TTC549 (cell line): ENCODE data around the gene EIPR1.
A peak's percentile ranks its signal among the peaks of the same experiment; 100 is the strongest.

Experiments used
- FAIRE-seq: peaks from 2 replicates; lab custom pipeline; 2012; peaks lifted over from hg19 to GRCh38; lab: Jason Lieb, UNC

Gene EIPR1

DNA sequence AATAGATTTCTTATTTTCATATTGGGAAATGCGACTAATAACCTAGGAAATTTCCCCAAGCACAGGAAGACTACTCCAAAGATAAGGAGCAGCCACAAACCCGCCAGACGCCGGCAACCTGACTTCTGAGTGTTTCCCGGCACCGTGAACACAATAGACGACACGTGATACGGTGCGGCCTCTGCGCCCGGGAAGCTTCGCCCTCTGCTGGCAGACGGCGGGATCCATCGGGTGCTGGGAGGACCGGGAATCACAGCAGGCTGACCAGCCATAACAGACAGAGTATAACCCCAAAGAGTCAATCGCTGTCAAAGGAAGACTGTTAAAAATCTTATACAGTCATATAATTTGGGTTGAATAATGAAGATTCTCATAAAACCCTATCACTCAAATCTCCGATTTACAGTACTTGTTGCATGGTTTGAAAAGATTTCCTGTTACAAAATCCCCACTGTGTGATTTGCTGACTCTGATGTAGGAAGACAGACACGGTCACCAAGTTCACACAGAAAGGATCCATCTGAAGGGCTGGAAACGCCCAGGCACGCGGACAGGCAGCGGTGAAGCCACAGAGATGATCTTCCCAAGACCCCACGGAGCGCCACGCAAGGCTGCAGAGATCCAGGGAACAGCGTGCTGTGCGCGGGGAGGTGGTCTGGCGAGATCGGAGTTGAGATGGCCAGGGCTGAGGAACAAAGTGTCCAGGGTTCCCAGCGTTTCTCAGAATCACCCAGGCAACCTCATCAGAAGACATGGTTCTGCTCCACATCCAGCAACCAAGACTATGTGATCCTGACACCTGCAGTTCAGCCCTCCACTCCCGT, 73.8 kb downstream of the EIPR1 start:
- peak; percentile 64 for FAIRE-seq

DNA sequence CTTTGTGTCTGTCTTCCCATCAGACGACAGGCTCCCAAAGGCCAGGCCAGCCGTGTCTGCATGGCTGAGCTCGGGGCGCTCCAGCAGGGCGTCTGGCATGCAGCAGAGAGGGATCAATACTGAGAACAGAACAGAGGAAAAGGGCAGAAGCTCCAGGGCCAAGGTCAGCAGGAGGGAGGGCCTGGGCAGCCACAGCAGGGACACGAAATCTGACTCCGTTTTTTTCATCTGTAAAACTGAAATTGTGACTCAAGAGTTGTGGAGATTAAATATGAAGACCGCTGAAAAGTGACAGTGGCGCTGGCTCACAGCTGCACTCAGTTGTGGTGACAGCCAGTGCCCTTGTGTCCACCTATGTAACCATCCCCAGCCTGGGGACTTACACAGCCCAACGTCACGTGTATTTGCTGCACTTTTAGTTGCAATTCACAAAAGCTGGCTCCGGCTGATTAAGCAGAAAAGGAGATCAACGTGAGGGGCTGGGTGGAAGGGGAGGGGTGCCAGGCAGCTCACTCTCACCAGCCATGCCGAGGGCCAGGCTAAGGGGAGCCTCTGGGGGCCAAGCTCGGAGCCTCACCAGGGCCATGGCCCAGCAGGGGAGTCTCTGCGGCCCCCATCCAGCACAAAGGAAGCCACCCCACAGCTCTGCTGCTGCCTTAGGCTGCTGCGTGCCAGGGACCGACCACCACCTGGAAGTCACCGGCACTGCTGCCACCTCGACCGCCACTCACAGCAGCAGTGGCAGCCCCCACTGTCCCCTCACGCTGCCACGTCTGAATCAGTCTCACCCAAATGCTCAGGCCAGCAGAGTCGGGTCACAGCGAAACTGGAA, 74.7 kb downstream of the EIPR1 start:
- no peak for FAIRE-seq

DNA sequence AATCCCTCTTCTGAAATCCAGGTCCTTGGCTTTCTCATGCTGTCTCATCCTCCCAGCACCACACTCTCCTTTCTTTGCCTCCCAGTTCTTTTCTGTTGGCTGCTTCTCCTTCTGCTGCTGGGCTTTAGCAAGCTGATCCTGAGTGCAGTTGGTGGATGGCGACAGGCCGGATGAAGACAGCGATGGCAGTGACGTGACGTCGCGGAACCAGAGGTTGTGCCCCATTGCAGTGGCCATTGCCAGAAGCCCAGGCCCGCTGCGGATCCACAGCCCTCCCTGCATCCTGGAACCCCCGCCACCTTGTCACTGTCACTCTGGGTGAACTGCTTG, 75.2 kb downstream of the EIPR1 start:
- no peak for FAIRE-seq

DNA sequence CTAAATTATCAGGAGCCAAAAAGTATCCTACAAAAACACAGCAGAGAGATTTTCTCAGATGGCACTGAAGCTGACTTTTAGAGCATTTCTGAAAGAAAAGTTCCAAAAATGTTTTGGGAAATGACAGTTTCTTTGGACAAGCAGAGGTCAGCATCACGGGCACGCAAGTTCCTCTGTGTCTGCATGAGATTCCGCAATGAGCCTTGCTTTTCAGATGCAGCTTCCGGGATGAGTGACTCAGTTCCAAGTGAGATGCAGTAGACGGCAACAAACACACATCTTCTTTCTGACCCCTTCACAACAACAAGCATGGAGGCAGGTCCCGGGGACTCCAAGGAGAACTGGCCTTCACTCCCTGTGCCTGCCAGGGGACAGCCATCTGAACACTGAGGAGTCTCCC, 76.6 kb downstream of the EIPR1 start:
- FAIRE-seq = no peak

DNA sequence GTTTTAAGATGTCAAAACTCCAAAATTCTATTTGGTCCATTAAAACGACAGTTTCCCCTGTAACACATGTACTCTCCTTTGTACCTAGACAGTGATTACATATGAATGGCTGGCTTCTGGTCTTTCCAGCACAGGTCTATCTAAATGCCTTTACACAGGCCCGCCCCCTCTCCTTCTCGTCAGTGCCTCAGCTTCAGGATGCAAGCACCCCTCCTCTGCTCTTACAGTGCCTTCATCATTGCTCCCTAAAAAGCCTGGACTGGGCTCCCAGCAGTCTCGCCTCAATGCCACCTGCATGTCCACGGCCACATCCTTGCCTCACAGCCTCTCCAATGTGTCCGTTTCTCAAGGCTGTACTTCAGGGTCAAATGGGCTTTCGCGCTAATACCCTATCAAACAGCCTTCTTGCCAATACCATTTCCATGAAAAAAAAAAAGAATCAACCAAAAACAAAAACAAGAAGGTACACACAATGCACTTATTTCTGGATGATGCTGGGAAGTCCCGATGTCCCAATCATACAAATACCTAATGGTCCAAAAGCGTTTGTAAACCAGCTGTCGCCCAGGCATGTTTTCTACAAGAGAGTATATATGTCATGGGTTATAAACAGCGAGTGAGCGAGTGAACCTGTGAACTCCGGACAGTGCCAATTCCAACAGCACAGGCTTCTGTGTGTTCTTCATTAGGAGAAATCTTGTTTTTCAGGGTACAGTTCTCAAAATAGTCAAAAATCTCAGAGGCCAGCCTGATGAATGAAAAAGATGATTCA, 77.2 kb downstream of the EIPR1 start:
- FAIRE-seq = no peak

DNA sequence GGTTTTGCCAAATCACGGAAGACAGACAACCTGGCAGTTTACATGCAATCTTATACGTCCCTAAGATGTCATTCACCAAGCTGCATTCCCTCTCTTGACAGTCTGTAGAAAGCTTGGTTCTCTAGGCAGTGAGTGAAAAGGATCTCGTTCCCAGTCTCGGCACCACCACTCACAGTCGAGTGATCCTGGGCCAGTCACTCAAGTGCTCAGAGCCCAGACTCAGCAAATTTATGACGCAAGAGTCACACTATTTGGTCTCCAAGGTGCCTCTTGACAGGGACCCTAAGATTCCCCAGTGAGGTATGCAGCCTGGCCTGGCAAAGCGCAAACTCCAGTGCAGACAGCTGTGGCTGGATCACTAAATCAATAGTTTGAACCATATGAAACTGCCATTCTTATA, 77.9 kb downstream of the EIPR1 start:
- FAIRE-seq = no peak

DNA sequence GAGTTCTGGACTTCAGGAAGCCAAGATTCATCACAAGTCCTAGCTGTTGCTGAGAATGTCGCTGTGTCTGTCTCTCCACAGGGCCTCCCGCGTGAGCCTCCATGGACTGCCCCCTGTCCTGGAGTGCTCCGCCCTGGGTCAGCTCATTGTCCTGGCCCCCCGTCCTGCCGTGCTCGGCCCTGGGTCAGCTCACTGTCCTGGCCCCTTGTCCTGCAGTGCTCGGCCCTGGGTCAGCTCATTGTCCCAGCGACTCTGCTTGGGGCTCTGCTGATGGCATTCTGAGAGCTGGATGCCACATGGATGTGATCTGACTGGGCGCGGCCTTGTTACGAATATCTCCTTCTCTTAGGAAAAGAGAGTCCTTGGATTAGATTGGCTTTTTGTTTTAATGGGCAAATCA, 78.5 kb downstream of the EIPR1 start:
- FAIRE-seq = no peak

DNA sequence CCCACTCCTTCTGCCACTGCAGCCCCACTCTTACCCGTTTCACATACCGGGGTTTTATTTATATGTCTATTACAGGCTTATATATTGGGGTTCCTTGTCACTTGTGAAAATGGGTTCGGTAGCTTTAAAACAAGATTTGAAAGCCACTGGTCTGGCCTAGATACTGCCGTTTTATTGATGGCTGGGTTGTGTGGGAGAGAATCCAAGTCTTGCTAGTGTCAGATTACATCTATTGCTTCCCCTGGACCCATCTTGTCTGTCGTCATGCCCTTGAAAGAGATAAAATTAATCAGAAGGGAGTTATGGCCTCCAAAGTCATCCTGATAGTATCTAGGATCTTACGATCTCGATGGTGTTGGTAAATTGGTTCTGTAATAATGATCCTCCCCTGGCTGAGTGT, 79.4 kb downstream of the EIPR1 start:
- no peak for FAIRE-seq

DNA sequence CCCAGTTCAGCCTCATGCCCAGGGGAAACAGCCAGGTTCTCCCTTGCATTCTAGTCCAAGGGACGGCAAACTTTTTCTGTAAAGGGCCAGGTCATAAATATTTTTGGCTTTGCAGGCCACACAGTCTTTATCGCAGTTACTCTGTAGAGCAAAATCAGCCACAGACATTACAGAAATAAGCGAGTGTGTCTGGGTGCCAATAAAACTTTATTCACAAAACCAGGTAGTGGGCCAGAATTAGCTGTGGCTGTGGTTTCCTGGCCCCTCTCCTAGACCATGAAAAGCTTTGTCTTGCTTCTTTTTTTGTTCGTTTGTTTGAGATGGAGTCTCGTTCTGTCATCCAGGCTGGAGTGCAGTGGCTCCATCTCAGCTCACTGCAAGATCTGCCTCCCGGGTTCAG, 80.1 kb downstream of the EIPR1 start:
- FAIRE-seq = no peak

DNA sequence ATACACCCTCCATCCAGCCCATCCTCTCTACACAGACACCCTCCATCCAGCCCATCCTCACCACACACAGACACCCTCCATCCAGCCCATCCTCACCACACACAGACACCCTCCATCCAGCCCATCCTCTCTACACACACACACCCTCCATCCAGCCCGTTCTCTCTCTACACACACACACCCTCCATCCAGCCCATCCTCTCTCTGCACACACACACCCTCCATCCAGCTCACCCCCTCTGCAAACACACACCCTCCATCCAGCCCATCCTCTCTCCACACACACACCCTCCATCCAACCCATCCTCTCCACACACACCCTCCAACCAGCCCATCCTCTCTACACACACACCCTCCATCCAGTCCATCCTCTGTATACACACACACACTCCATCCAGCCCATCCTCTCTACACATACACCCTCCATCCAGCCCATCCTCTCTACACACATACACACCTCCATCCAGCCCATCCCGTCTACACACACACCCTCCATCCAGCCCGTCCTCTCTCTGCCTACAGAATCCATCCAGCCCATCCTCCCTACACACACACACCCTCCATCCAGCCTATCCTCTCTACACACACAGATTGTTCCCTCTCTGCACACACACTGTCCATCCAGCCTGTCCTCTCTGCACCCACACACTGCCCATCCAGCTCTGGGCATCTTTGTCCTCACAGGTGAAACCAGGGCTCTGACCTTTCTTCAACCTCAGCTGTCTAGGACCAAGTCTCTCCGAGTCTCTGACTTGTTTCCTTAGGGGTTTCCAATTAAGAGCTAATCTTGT, 81.2 kb downstream of the EIPR1 start:
- FAIRE-seq = no peak

DNA sequence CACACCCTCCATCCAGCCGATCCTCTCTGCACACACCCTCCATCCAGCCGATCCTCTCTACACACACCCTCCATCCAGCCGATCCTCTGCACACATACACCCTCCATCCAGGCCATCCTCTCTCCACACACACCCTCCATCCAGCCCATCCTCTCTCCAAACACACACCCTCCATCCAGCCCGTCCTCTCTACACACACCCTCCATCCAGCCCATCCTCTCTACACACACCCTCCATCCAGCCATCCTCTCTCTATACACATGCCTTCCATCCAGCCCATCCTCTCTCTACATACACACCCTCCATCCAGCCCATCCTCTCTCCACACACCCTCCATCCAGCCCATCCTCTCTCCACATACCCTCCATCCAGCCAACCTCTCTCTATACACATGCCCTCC, 83.1 kb downstream of the EIPR1 start:
- FAIRE-seq = no peak

DNA sequence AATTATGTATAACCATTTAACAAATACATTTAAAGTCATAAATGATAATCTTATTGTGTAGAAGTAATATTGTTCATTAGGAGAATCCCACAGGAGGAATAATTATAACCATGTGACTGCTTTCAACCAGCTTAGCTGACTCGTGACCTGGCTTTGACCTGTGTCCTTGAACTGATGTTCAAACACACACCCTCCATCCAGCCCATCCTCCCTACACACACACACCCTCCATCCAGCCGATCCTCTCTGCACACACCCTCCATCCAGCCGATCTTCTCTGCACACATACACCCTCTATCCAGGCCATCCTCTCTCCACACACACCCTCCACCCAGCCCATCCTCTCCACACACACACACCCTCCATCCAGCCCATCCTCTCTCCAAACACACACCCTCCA, 83.5 kb downstream of the EIPR1 start:
- no peak for FAIRE-seq

DNA sequence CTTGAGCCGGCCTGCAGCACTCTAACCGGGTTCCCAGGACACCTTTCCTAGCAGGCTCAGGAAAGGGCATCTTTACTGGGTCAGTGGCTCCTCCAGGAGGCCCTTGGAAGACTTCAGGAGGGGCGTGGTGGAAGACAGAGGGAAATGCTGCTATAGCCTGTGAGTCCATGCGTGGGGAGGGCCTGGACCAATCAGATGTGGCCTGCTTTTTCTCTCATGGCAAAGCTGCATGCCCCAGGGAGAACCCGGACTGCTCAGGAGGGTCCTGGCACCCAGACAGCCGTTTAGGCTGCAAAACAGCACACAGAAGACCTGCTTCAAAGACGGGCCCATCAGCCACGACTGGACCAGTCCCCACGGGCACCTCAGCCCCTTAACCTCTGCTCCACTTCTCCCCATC, 84.4 kb downstream of the EIPR1 start:
- FAIRE-seq = no peak

DNA sequence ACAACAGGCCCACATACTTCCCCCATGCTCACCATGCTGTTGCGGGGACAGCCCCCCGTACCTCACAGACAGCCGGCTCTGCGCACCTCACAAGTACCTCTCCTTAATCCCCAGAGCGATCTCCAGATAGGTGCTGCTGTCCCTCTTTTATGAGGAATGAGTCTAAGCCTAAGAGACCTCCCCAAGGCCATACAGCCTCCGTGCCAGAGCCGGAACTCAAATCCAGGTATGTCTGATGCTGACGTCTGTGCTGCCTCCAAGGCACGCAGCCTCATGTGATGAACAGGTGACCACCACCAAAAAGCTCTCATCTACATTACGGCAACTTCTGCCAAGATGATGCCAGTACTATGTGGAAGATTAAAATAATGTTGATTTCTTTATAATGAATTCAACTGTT, 85.2 kb downstream of the EIPR1 start:
- no peak for FAIRE-seq

DNA sequence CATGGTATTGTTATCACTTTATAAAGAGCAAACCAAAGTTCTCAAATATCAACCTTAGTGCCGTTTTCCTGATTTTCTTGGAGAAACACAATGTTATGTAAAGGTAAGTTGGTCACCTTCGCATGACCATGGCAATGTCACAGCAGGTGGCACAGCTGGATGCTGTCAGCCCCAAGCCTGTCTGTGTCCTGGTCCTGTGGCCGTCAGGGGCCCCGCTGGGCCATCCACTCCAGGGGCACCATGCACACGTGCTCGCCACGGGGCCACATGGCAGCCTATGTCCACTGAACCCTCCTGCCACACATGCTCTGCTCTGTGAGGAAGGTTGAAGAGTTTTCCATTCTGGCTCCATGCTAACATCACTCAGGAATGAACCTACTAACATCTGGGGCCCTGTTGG, 85.9 kb downstream of the EIPR1 start:
- no peak for FAIRE-seq

DNA sequence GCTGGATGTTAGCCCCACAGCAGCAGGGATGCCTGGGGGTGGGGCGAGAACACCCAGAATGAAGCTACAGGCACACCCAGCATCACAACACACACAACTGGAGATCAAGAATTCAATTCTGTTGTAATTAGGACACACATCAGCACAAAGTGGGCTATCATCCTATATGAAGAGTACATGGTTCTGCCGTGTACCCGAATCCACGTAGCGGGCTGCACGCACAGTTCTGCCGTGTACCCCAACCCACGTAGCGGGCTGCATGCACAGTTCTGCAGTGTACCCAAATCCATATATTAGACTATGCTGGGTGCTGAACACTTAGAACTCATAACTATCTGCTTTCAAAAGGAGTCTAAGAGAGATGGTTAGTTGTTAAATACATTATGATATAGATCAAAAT, 86.5 kb downstream of the EIPR1 start:
- FAIRE-seq = no peak

DNA sequence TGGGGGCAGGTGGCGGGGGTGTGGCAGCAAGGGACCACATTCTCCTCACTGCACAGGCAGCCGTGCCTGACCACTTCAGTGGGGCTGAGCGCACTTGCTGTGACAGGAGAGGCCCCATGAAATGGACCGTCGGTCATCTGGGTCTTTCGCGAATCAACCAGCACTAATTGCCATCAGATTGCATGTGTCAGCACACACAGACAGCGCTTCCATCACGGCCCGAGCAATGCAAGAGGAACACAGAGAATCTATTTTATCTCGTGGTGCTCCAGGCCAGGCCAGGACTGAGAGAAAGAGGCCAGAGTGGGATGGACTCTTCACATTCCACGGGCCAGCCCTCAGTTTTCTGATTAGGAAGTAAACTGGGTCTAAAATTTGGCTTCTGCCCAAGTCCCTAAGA, 87.0 kb downstream of the EIPR1 start:
- no peak for FAIRE-seq

DNA sequence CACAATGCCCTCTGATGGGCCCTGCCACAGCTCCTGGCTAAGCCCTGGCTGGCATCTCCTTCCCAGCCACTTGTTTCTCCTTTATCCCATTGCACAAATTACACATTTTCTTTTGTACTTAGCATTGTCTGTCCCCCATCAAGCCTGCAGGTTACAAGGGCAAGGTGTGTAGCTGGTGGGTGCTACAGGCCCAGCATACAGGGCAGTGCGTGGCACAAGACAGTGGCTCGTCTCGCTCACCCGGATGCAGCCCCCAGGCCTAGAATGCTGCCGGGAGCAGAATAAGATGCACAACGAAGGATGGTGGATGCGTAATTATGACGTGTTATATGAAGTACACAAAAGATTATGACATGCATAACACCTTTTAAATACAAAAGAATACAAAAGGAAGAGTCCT, 87.6 kb downstream of the EIPR1 start:
- no peak for FAIRE-seq

DNA sequence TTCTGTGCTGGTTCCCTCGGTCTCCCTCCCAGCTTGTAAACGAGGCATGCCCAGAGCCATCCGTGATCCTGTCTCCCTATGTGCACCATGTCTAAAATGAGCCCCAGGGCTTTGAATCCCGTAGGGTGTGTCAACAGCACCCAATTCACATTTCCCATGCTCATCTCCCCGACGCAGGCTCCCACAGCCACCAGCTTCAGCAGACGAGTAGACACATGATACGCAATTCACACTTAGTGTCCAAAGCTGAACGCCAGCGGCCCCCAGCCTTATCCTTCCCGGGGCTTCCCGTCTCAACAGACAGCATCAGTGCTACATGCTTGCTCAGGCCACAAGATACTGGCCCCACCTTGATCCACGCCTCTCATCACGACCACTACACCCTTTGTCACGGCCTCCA, 88.1 kb downstream of the EIPR1 start:
- FAIRE-seq = no peak

DNA sequence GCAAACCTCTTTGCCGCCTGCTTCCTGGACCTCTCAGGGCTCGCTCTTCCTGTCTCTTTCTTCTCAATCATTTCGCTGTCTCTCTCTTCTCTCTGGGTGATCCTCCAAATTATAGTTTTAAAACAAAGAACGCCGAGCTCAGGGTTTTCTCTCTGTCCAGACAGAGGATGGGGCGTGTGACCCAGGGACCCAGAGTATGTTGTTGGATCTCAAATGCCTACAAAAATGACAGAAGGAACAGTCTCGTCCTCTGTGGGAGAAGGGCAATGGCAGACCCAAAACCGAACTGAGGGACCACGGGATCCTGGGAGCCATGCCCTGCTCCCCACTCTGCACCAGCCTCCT, 88.5 kb downstream of the EIPR1 start:
- no peak for FAIRE-seq

DNA sequence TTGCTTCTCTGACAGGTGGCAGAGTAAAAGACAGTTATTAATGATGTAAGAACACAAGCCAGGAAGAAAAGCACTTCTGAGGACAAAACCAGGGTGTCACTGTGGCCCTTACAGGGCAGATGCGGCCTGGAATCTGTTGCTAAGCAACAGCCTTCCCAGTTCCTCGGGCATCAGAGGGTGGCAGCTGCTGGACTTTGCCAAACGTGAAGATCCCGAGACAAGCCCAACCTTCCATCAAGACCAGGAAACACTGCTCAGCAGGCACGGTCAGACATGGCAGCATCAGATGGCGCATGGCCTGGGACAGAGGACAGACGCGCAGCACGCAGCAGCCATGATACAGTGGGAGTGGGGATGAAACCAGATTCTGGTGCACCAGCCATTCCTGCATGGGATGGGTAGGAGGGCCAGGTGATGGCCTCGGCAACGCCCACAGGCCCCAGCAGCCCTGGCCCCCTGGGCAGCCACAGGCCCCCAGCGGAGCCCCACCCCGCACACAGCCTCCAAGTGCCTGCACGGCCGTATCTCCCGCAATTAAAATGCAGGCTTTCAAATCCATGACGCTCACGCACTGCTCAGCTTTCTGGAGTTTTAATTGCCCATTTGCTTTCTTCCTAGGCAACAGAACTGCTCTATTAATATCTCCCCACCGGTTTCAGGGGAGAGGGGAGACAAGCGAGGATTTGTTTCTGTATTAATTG, 89.0 kb downstream of the EIPR1 start:
- FAIRE-seq = no peak

DNA sequence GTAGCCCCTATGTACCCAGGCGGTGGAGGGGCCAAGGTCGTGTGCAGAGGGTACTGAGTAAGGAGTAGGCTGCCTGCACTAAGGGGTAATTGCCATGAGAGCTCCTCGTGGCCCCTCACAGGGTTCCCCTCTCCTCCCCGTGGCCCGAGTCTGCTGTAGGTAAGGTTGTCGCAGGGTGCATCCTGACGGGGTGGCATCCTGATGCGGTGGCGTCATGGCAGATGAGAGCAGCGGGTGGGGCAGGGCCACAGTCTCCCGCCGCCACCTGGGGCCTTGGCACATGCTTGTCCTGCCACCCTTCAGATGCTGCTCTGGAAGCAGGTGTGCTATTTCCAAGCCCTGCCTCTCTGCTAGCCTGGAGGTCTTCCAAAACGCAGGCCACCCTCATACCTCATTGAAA, 89.7 kb downstream of the EIPR1 start:
- no peak for FAIRE-seq
